ENCODE results near the gene NSDHL.

Gene NSDHL

DNA sequence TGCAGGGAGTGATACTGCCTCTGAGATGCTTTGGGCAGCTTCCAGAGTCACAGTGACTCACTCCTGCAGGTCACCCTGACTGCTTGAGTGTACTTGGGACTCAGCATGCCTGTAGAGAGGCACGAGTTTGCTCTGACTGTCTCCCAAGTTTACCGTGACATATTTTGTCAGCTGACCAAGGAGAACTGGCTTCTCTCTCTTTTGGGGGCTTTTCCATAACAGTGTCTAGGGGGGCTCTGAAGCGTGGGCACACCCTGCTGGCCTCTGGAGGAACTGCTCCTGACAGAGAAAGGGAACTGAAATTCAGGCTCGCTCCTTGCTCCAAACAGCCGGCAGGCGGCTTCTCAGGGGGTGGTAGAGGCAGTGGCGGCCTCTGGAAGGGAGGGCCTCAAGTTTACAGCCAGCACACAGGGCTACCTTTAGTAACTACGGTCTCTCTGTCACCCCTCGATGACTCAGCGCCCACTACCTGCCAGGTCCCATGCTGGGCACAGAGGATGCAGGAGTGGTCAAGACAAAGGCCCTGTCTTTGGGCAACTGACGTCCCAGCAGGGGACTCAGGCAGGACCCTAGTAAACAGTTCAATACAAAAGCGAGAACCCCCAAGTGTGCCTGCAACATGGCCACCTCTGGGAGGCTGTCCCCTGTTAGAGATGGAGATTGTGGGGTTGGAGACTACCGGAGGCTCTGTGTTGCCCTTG lies 84.8 kb downstream of the NSDHL start:
- no peak for DNase-seq (ENCODE audit: low read depth)

DNA sequence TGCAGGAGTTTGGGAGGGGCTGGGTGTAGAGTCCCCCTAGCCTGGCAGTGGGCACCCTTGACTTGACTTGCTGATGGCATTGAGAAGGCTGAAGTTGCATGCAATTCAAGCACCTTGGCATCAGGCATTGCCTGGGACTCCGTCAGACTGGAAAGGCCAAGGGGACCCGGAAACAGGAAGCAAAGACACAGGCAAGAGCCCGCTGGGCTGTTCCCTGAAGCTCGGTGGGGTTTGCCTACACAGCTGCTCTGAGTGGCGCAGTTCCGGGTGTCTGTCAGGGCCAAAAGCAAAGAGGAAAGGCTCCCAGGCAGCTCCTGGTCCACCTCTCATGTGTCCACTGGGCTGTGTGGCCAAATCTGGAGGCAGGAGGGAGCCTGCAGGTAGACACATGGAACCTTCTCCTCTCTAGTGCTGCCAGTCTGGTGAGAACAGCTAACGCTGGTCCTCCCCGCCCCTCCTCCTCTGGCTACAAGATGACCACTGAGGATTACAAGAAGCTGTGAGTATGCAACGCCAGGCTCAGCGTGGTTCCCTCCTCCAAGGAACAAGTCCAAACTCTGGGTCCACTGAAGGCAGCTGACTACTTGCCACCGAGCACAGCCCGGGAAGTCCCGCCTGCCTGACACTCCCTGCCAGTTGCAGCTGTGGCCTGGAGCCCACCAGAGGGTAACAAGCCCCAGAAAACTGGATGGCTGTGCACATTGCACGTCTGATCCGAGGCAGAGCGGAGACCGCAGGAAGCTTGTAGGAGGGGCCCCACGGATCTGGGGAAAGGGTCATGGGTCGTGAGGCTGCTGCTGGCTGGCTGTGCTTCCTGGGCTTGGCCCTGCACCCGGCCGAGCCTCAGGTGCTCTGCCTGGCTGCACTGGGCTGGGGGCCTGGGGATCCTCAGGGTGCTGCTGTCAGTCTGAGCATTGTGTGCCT lies 87.1 kb downstream of the NSDHL start:
- no peak for DNase-seq (ENCODE audit: low read depth)

GRCh38 chrX:152918707-152919106 lies 87.8 kb downstream of the NSDHL start:
- no peak for DNase-seq (ENCODE audit: low read depth)
